HG03558 (cell line): ENCODE measurements around the gene DNAJC5.
A peak's percentile ranks its signal among the peaks of the same experiment; 100 is the strongest.
"Not testable (repeated sequence)": the region's sequence is repeated elsewhere in the genome, so short reads cannot be mapped to it uniquely, and the experiment has no call there.

Experiments used
- ATAC-seq: cut with Tn5 transposase; IDR thresholded peaks from one replicate; pipeline ENCODE4 v1.9.1; 2021; ENCODE audit warnings: moderate number of reproducible peaks; ENCODE audit not compliant: unreplicated experiment; ENCODE audit errors: extremely low read depth

DNAJC5 gene

GRCh38 chr20:63860325-63861051, 34.4 kb upstream of the DNAJC5 start:
- no peak for ATAC-seq

- no peak for ATAC-seq
Measured at GRCh38 chr20:63861365-63861934, 33.5 kb upstream of the DNAJC5 start, which contains the start of gene ABHD16B. Gene ABHD16B (plus strand): TSS chr20:63861498. CDS start chr20:63861541, 43 bp downstream.

- no peak for ATAC-seq
Measured at GRCh38 chr20:63861981-63862901, 32.7 kb upstream of the DNAJC5 start.

GRCh38 chr20:63863021-63863797, 31.7 kb upstream of the DNAJC5 start:
- ATAC-seq = no peak

- ATAC-seq = peak; percentile 33
Measured at GRCh38 chr20:63863798-63864544, 31.0 kb upstream of the DNAJC5 start.

GRCh38 chr20:63864545-63864977, 30.4 kb upstream of the DNAJC5 start:
- ATAC-seq = no peak

GRCh38 chr20:63864978-63865640, 29.8 kb upstream of the DNAJC5 start, which contains the start of gene TPD52L2:
Gene TPD52L2 (plus strand): TSS chr20:63865270. CDS start chr20:63865366, 96 bp downstream.
- peak; percentile 51 for ATAC-seq

- ATAC-seq = not testable (repeated sequence)
Measured at GRCh38 chr20:63867042-63867441, 27.9 kb upstream of the DNAJC5 start.

- no peak for ATAC-seq
Measured at GRCh38 chr20:63868264-63868663, 26.7 kb upstream of the DNAJC5 start.

GRCh38 chr20:63873477-63873971, 21.4 kb upstream of the DNAJC5 start:
- ATAC-seq = no peak

GRCh38 chr20:63874241-63874640, 20.7 kb upstream of the DNAJC5 start:
- not testable (repeated sequence) for ATAC-seq

GRCh38 chr20:63876489-63877036, 18.4 kb upstream of the DNAJC5 start:
- ATAC-seq = no peak

- no peak for ATAC-seq
Measured at GRCh38 chr20:63877755-63878470, 17.0 kb upstream of the DNAJC5 start.

- ATAC-seq = no peak
Measured at GRCh38 chr20:63878899-63879663, 15.8 kb upstream of the DNAJC5 start.

- ATAC-seq = not testable (repeated sequence)
Measured at GRCh38 chr20:63880901-63881300, 14.0 kb upstream of the DNAJC5 start.

GRCh38 chr20:63881451-63882226, 13.3 kb upstream of the DNAJC5 start:
- ATAC-seq = no peak
